K562 (cell line): ENCODE measurements around the gene SPSB1. TPM values are rescaled to one million over a fixed set of nuclear protein-coding genes. Genes with fewer than 3 reads are reported as not detected.

Experiments
- ATAC-seq: fragments of 200-7000 bp; cut with Tn5 transposase; 3 replicates; pipeline ENCODE4 v1.9.1; 2020; ENCODE audit warnings: moderate library complexity
- BruUV-seq: library from RNA; stranded (reverse); fragments of 400-500 nt; replicated peaks from 2 replicates; lab custom pipeline; 2021; lab: Mats Ljungman, UMichigan
- CTCF ChIA-PET: fragments of 300-600 bp; formaldehyde crosslinking; extraction: SDS; loops from one replicate; lab custom pipeline; 2021; ENCODE audit warnings: low intra/inter-chr PET ratio; lab: Yijun Ruan, JAX
- POLR2A ChIA-PET: fragments of 300-600, 350-650 bp; sonication (Branson Sonifier 250); formaldehyde crosslinking; extraction: SDS; loops from one replicate; lab custom pipeline; 2021; ENCODE audit warnings: antibody characterized with exemption, inconsistent platforms; lab: Yijun Ruan, JAX
- DNase-seq, 4 experiments: peaks; one replicate each; pipeline versions ENCODE4 v3.0.0 to v3.0.0-alpha.2; 2011 to 2018; ENCODE audit warnings: low spot score in 3 of 4, mixed read lengths in 3 of 4; ENCODE audit errors: extremely low read depth in 1 of 4
- FAIRE-seq: peaks from 2 replicates; lab custom pipeline; 2011; peaks lifted over from hg19 to GRCh38; lab: Jason Lieb, UNC
- H2AFZ ChIP-seq: 2 replicates; pipeline ENCODE4 v1.6.0; 2011; ENCODE audit warnings: low read depth, low read length, control low read depth, inconsistent platforms
- H3K27ac ChIP-seq: fragments of 200-600 bp; 3 replicates; pipeline ENCODE4 v1.8.0; 2011; ENCODE audit warnings: low read depth, mild to moderate bottlenecking, control low read depth, inconsistent platforms, low read length, moderate library complexity, mixed read lengths; ENCODE audit errors: extremely low read depth
- H3K27me3 ChIP-seq, 2 experiments: fragments of 300-600 bp in 1 of 2; 2 replicates in 1 of 2; 3 replicates in 1 of 2; pipeline versions ENCODE4 v1.6.0 to v1.8.0; 2011; ENCODE audit warnings: inconsistent platforms in 2 of 2, low read length in 2 of 2, mild to moderate bottlenecking in 1 of 2, mixed read lengths in 1 of 2, moderate library complexity in 1 of 2; ENCODE audit not compliant: control insufficient read depth in 2 of 2, insufficient read depth in 2 of 2
- H3K36me3 ChIP-seq: fragments of 300-600 bp; 3 replicates; pipeline ENCODE4 v1.8.0; 2011; ENCODE audit warnings: mild to moderate bottlenecking, low read length, inconsistent platforms; ENCODE audit not compliant: control insufficient read depth, insufficient read depth
- H3K4me1 ChIP-seq, 2 experiments: fragments of 200-600 bp in 1 of 2; replicated peaks in 1 of 2; 2 replicates in 1 of 2; 3 replicates in 1 of 2; pipeline versions ENCODE4 v1.5.1 to v1.8.0; 2011; ENCODE audit warnings: inconsistent platforms in 2 of 2, low read length in 2 of 2, mild to moderate bottlenecking in 1 of 2, mixed read lengths in 1 of 2, moderate library complexity in 1 of 2; ENCODE audit not compliant: control insufficient read depth in 2 of 2, insufficient read depth in 2 of 2
- H3K4me2 ChIP-seq: 2 replicates; pipeline ENCODE4 v1.6.1; 2011; ENCODE audit warnings: low read length, control low read depth, inconsistent platforms, mixed read lengths; ENCODE audit not compliant: insufficient read depth
- H3K4me3 ChIP-seq: fragments of 200-600 bp; sonication (generic), shearing (Covaris generic); 2 replicates; pipeline ENCODE4 v1.5.1; 2016; ENCODE audit warnings: control low read depth, inconsistent platforms
- H3K79me2 ChIP-seq: fragments of 200-600 bp; 3 replicates; pipeline ENCODE4 v1.8.0; 2011; ENCODE audit warnings: low read length, inconsistent platforms; ENCODE audit not compliant: control insufficient read depth, insufficient read depth
- H3K9ac ChIP-seq, 2 experiments: 2 replicates each; pipeline versions ENCODE4 v1.6.0 to v1.6.1; 2011; ENCODE audit warnings: low read depth in 2 of 2, low read length in 2 of 2, control low read depth in 1 of 2, inconsistent platforms in 1 of 2, mild to moderate bottlenecking in 1 of 2, mixed read lengths in 1 of 2; ENCODE audit not compliant: insufficient read depth in 1 of 2
- H3K9me1 ChIP-seq: one replicate; pipeline ENCODE4 v1.6.0; 2011; ENCODE audit warnings: inconsistent platforms, mild to moderate bottlenecking, low read length, moderate library complexity; ENCODE audit not compliant: control insufficient read depth, insufficient read depth
- H3K9me3 ChIP-seq: replicated peaks from 2 replicates; pipeline ENCODE4 v1.5.1; 2011; ENCODE audit warnings: low read depth, low read length, inconsistent platforms; ENCODE audit not compliant: control insufficient read depth, insufficient read depth
- H4K20me1 ChIP-seq: replicated peaks from 2 replicates; pipeline ENCODE4 v1.6.1; 2011; ENCODE audit warnings: low read length, inconsistent platforms, mixed read lengths; ENCODE audit not compliant: control insufficient read depth, insufficient read depth
- ATF1 ChIP-seq, 2 experiments: fragments of 450-650 bp in 1 of 2; IDR thresholded peaks; 2 replicates each; pipeline ENCODE4 v1.6.1; 2016; ENCODE audit warnings: missing compliant biosample characterization in 1 of 2, missing genetic modification characterization in 1 of 2
- HMGXB4 ChIP-seq: sonication (generic); formaldehyde crosslinking; IDR thresholded peaks from 2 replicates; pipeline ENCODE4 v1.8.1; 2023; ENCODE audit warnings: mild to moderate bottlenecking, missing genetic modification reagents
- JUN ChIP-seq, 2 experiments: sonication (generic) in 1 of 2; formaldehyde crosslinking in 1 of 2; IDR thresholded peaks; 2 replicates each; pipeline versions ENCODE4 v1.6.1 to v1.8.0; 2012 to 2022; ENCODE audit warnings: borderline replicate concordance in 2 of 2, mild to moderate bottlenecking in 2 of 2, improper control_type of control experiment in 1 of 2, low read depth in 1 of 2, low read length in 1 of 2, missing genetic modification reagents in 1 of 2
- KDM1A ChIP-seq, 2 experiments: fragments of 450-650 bp; IDR thresholded peaks; 2 replicates each; pipeline ENCODE4 v1.6.1; 2016; ENCODE audit warnings: mild to moderate bottlenecking in 2 of 2
- NBN ChIP-seq: fragments of 450-650 bp; IDR thresholded peaks from 2 replicates; pipeline ENCODE4 v1.6.1; 2016; ENCODE audit warnings: low read depth, mild to moderate bottlenecking
- NFE2 ChIP-seq: IDR thresholded peaks from 2 replicates; pipeline ENCODE4 v1.6.1; 2014; ENCODE audit warnings: antibody characterized with exemption, low read depth
- PCBP2 ChIP-seq: fragments of 200-400 bp; formaldehyde crosslinking; IDR thresholded peaks from 2 replicates; pipeline ENCODE4 v1.6.1; 2018; ENCODE audit warnings: low read length, low read depth, mild to moderate bottlenecking, moderate library complexity; ENCODE audit not compliant: poor library complexity, severe bottlenecking
- TAF7 ChIP-seq: fragments of 450-650 bp; IDR thresholded peaks from 2 replicates; pipeline ENCODE4 v1.6.1; 2016; ENCODE audit warnings: missing genetic modification characterization, missing compliant biosample characterization
- ZBTB1 ChIP-seq: sonication (generic); formaldehyde crosslinking; IDR thresholded peaks from 2 replicates; pipeline ENCODE4 v1.8.1; 2023; ENCODE audit warnings: missing genetic modification reagents, low read depth, mild to moderate bottlenecking, borderline replicate concordance
- ZNF75A ChIP-seq: fragments of 450-650 bp; formaldehyde crosslinking; IDR thresholded peaks from 2 replicates; pipeline ENCODE4 v1.4.0; 2020; ENCODE audit warnings: mild to moderate bottlenecking
- WGBS: fragments of 100-300 bp; shearing (Covaris generic); methylation state at CpG from one replicate; pipeline ENCODE4 v1.1.6; 2016; ENCODE audit warnings: low coverage, mixed read lengths; ENCODE audit not compliant: insufficient coverage; ENCODE audit errors: missing lambda C conversion rate; 5-methylcytosine and 5-hydroxymethylcytosine counted together
- in situ Hi-C: fragments of 300-500 bp; cut with MboI; formaldehyde crosslinking; loops from 4 replicates; pipeline ENCODE4 v1.15.0; 2018; ENCODE audit warnings: inconsistent platforms, mixed read lengths
- intact Hi-C: fragments of 100-400 bp; cut with micrococcal nuclease; formaldehyde crosslinking; loops from 2 replicates; pipeline ENCODE4 v1.14.2; 2022
- polyA plus RNA-seq, 8 experiments: library from polyadenylated mRNA; depleted of rRNA in 4 of 8; stranded (reverse) in 5 of 8; unstranded in 3 of 8; fragments of >200 nt; fragmentation: Nextera tagmentation in 2 of 8; fragmentation: Illumina TruSeq in 1 of 8; extraction: Ambion mirVana in 2 of 8; extraction: Trizol in 1 of 8; gene quantifications; 2 replicates each; pipeline versions ENCODE4 v1.2.1 to v1.2.3, GENCODE V29; 2011 to 2014; ENCODE audit warnings: inconsistent platforms in 1 of 8, missing spikeins in 1 of 8
- total RNA-seq, 7 experiments: library from RNA; depleted of rRNA in 6 of 7; stranded (reverse); fragments of >200 nt in 6 of 7; fragmentation: Illumina TruSeq in 2 of 7; extraction: Trizol in 2 of 7; gene quantifications; 2 replicates each; pipeline versions ENCODE4 v1.2.1 to v1.2.3, GENCODE V29; 2011 to 2021; ENCODE audit warnings: low replicate concordance in 1 of 7

SPSB1 gene
- total and polyA plus RNA-seq, 9 of the 15 experiments (the other 6 are each of a cell fraction or from before 2014, with no cell fraction given) = 0.06 to 0.35 (median 0.14) TPM; not detected in 6

- TF ChIP-seq HMGXB4 (CRISPR knock-in tag) (no peak), NBN (no peak), ATF1 (CRISPR knock-in tag; IDR thresholded peaks at IDR 0.05) (no peak), ATF1 (tag; IDR thresholded peaks at IDR 0.05) (no peak), TAF7 (tag) (no peak), PCBP2 (no peak), JUN (IDR thresholded peaks at IDR 0.05; ENCODE audit: borderline replicate concordance, low read depth, low read length) (no peak), JUN (CRISPR knock-in tag; IDR thresholded peaks at IDR 0.05; ENCODE audit: borderline replicate concordance) (no peak), NFE2 (no peak), KDM1A (IDR thresholded peaks at IDR 0.05) (no peak), ZNF75A (CRISPR knock-in tag) (no peak), ZBTB1 (CRISPR knock-in tag) (no peak)
- Histone ChIP-seq H3K4me3 (no peak overlapping the region), H4K20me1 (0 out of 2 replicates have a peak, but pooled peaks cover 4% of the 10 kb centered on the region), H3K79me2 (no peaks in the 10 kb centered on the region), H3K9ac (no peak overlapping the region), H3K27me3 (peaks cover 6 to 48% of the 10 kb centered on the region in 2 experiments; a peak in 4 of 5 replicates), H3K9me3 (peaks cover 3% of the 10 kb centered on the region; the same call in 1 of the 2 replicates), H3K4me2 (no peak overlapping the region), H2AFZ (no peak overlapping the region), H3K4me1 (peaks cover 0 to 9% of the 10 kb centered on the region in 2 experiments; a peak in 3 of 5 replicates), H3K36me3 (no peaks in the 10 kb centered on the region), H3K27ac (no peak overlapping the region), H3K9me1 (no peaks in the 10 kb centered on the region)
- ATAC-seq (peak; percentile 29; the same call in 2 of the 3 replicates), FAIRE-seq (no peak), DNase-seq (no peak)
- intact Hi-C loops (loop anchor here (10.0 kb wide), 1 partner anchor 303 kb away; the partner anchor contains the start of gene TMEM201), in situ Hi-C loops (loop anchor here (10.0 kb wide), 1 partner anchor 173 kb away; no protein-coding TSS in a partner anchor)
- BruUV-seq = no TSS peak
- CTCF ChIA-PET = no interaction called here
- 6% methylated on average over 12 of the region's 12 CpGs for WGBS
- POLR2A ChIA-PET = interaction anchor here (0.6 to 2.4 kb wide), 6 partner anchors 12 to 631 kb away, joined by 3 to 7 read pairs (median 4); no protein-coding TSS in a partner anchor
Observed at GRCh38 chr1:9281908-9282695, 10.6 kb upstream of the SPSB1 start.
